Activated naive CD4-positive, alpha-beta T cell treated with anti-CD3 and anti-CD28 coated beads, Interleukin-2, amount 10 ng/mL, durations not matched to agents 7 days and 5 days (primary cell): ENCODE measurements around the gene ASIC2.
"Not testable (repeated sequence)": the region's sequence is repeated elsewhere in the genome, so short reads cannot be mapped to it uniquely, and the experiment has no call there.

Source experiments
- CTCF ChIA-PET: fragments of 350-600 bp; sonication (Branson Sonifier 250); formaldehyde crosslinking; loops from one replicate; lab custom pipeline; 2021; ENCODE audit warnings: antibody characterized with exemption; lab: Charles Lee
- DNase-seq: peaks from one replicate; pipeline ENCODE4 v3.0.0-alpha.2; 2020
- H3K27ac Mint-ChIP-seq: one replicate; pipeline ENCODE4 v1.8.0; 2021; ENCODE audit warnings: mild to moderate bottlenecking, moderate library complexity, mixed read lengths
- H3K27me3 Mint-ChIP-seq: one replicate; pipeline ENCODE4 v1.8.0; 2021; ENCODE audit warnings: mild to moderate bottlenecking, mixed read lengths
- H3K36me3 Mint-ChIP-seq: one replicate; pipeline ENCODE4 v1.8.0; 2021; ENCODE audit warnings: mixed read lengths
- H3K4me1 Mint-ChIP-seq: one replicate; pipeline ENCODE4 v1.8.0; 2021; ENCODE audit warnings: mixed read lengths
- H3K4me3 Mint-ChIP-seq: one replicate; pipeline ENCODE4 v1.8.0; 2021; ENCODE audit warnings: mild to moderate bottlenecking, moderate library complexity, mixed read lengths
- H3K9me3 Mint-ChIP-seq: one replicate; pipeline ENCODE4 v1.8.0; 2021; ENCODE audit warnings: mixed read lengths

Gene ASIC2

GRCh38 chr17:33013596-33014375 is 279.3 kb downstream of the ASIC2 start:
- H3K27me3 Mint-ChIP-seq: peaks cover 9% of the 10 kb centered on the region
- no peaks in the 10 kb centered on the region for H3K36me3 Mint-ChIP-seq
- H3K4me1 Mint-ChIP-seq: no peaks in the 10 kb centered on the region
- no peak overlapping the region for H3K27ac Mint-ChIP-seq
- no peak overlapping the region for H3K4me3 Mint-ChIP-seq
- no peaks in the 10 kb centered on the region for H3K9me3 Mint-ChIP-seq
- no peak for DNase-seq
- CTCF ChIA-PET: no interaction called here

GRCh38 chr17:33012522-33013033 is 280.5 kb downstream of the ASIC2 start:
- no peak for DNase-seq
- Mint-ChIP-seq H3K36me3 (no peaks in the 10 kb centered on the region), H3K27ac (no peak overlapping the region), H3K4me3 (no peak overlapping the region), H3K4me1 (no peaks in the 10 kb centered on the region), H3K9me3 (no peaks in the 10 kb centered on the region), H3K27me3 (peaks cover 6% of the 10 kb centered on the region)
- CTCF ChIA-PET: no interaction called here

GRCh38 chr17:33009636-33010035 is 283.5 kb downstream of the ASIC2 start:
- CTCF ChIA-PET: interaction anchor here (0.6 kb wide), 1 partner anchor 71 kb away, joined by 3 read pairs; no protein-coding TSS in a partner anchor
- Mint-ChIP-seq H3K4me1 (no peaks in the 10 kb centered on the region), H3K9me3 (no peaks in the 10 kb centered on the region), H3K36me3 (no peaks in the 10 kb centered on the region), H3K27me3 (peaks cover 14% of the 10 kb centered on the region), H3K4me3 (no peak overlapping the region), H3K27ac (no peak overlapping the region)
- DNase-seq: no peak

GRCh38 chr17:33007186-33007585 is 285.9 kb downstream of the ASIC2 start:
- Mint-ChIP-seq H3K4me3 (no peak overlapping the region), H3K4me1 (no peaks in the 10 kb centered on the region), H3K9me3 (no peaks in the 10 kb centered on the region), H3K27me3 (peaks cover 19% of the 10 kb centered on the region), H3K36me3 (no peaks in the 10 kb centered on the region), H3K27ac (no peak overlapping the region)
- DNase-seq: no peak
- CTCF ChIA-PET: no interaction called here

- H3K4me1 Mint-ChIP-seq: peaks cover 2% of the 10 kb centered on the region
- H3K27ac Mint-ChIP-seq: no peak overlapping the region
- H3K4me3 Mint-ChIP-seq: no peak overlapping the region
- peaks cover 38% of the 10 kb centered on the region for H3K27me3 Mint-ChIP-seq
- CTCF ChIA-PET: interaction anchor here (0.6 to 1.1 kb wide), 4 partner anchors 27 to 72 kb away, joined by 3 to 5 read pairs (median 4); no protein-coding TSS in a partner anchor
- no peaks in the 10 kb centered on the region for H3K9me3 Mint-ChIP-seq
- no peaks in the 10 kb centered on the region for H3K36me3 Mint-ChIP-seq
- DNase-seq: no peak
Measured at GRCh38 chr17:33002246-33002645, 290.8 kb downstream of the ASIC2 start.

- H3K4me3 Mint-ChIP-seq: no peak overlapping the region
Measured at GRCh38 chr17:32998887-32999228, 294.2 kb downstream of the ASIC2 start.

GRCh38 chr17:32998111-32998886 is 294.8 kb downstream of the ASIC2 start:
- Mint-ChIP-seq H3K27ac (no peak overlapping the region), H3K4me1 (peaks cover 2% of the 10 kb centered on the region)

More at GRCh38 chr17:32998887-32999228, 294.2 kb downstream of the ASIC2 start:
- peaks cover 26% of the 10 kb centered on the region for H3K27me3 Mint-ChIP-seq
- CTCF ChIA-PET: interaction anchor here (0.8 to 2.8 kb wide), 8 partner anchors 9 to 215 kb away, joined by 3 to 13 read pairs (median 6); no protein-coding TSS in a partner anchor
- no peaks in the 10 kb centered on the region for H3K36me3 Mint-ChIP-seq
- no peak overlapping the region for H3K27ac Mint-ChIP-seq
- H3K9me3 Mint-ChIP-seq: no peaks in the 10 kb centered on the region
- peaks cover 2% of the 10 kb centered on the region for H3K4me1 Mint-ChIP-seq
- DNase-seq: no peak

GRCh38 chr17:32995416-32996045 is 297.6 kb downstream of the ASIC2 start:
- no peak for DNase-seq
- Mint-ChIP-seq H3K9me3 (no peaks in the 10 kb centered on the region), H3K27ac (no peak overlapping the region), H3K27me3 (peaks cover 20% of the 10 kb centered on the region), H3K4me3 (no peak overlapping the region), H3K4me1 (peaks cover 2% of the 10 kb centered on the region), H3K36me3 (no peaks in the 10 kb centered on the region)
- CTCF ChIA-PET: interaction anchor here (1.2 to 1.9 kb wide), 2 partner anchors 10 to 54 kb away, joined by 4 to 10 read pairs; no protein-coding TSS in a partner anchor

More at GRCh38 chr17:32998111-32998886, 294.8 kb downstream of the ASIC2 start:
- Mint-ChIP-seq H3K27me3 (peaks cover 24% of the 10 kb centered on the region), H3K9me3 (no peaks in the 10 kb centered on the region), H3K36me3 (no peaks in the 10 kb centered on the region), H3K4me3 (no peak overlapping the region)
- CTCF ChIA-PET: interaction anchor here (0.7 to 2.8 kb wide), 17 partner anchors 9 to 287 kb away, joined by 3 to 13 read pairs (median 3); partner anchors contain the start of gene MYO1D
- DNase-seq: peak; percentile 80

GRCh38 chr17:32993977-32994376 is 299.1 kb downstream of the ASIC2 start:
- CTCF ChIA-PET: no interaction called here
- Mint-ChIP-seq H3K27ac (no peak overlapping the region), H3K27me3 (peaks cover 13% of the 10 kb centered on the region), H3K4me3 (no peak overlapping the region), H3K9me3 (no peaks in the 10 kb centered on the region), H3K4me1 (peaks cover 2% of the 10 kb centered on the region), H3K36me3 (no peaks in the 10 kb centered on the region)
- DNase-seq: no peak

- peaks cover 2% of the 10 kb centered on the region for H3K27me3 Mint-ChIP-seq
- H3K4me3 Mint-ChIP-seq: no peak overlapping the region
- H3K36me3 Mint-ChIP-seq: no peaks in the 10 kb centered on the region
- no peak for DNase-seq
- no peak overlapping the region for H3K27ac Mint-ChIP-seq
- H3K9me3 Mint-ChIP-seq: peaks cover 3% of the 10 kb centered on the region
- CTCF ChIA-PET: no interaction called here
- H3K4me1 Mint-ChIP-seq: no peaks in the 10 kb centered on the region
Measured at GRCh38 chr17:32992321-32993033, 300.6 kb downstream of the ASIC2 start.

GRCh38 chr17:32988481-32989101 is 304.5 kb downstream of the ASIC2 start:
- no peak overlapping the region for H3K4me3 Mint-ChIP-seq
- peaks cover 1% of the 10 kb centered on the region for H3K27me3 Mint-ChIP-seq

GRCh38 chr17:32987868-32988267 is 305.2 kb downstream of the ASIC2 start:
- H3K4me1 Mint-ChIP-seq, H3K36me3 Mint-ChIP-seq, H3K9me3 Mint-ChIP-seq, H3K27me3 Mint-ChIP-seq, DNase-seq, H3K4me3 Mint-ChIP-seq, CTCF ChIA-PET, H3K27ac Mint-ChIP-seq: not testable (repeated sequence)

More at GRCh38 chr17:32988481-32989101, 304.5 kb downstream of the ASIC2 start:
- CTCF ChIA-PET: interaction anchor here (2.1 kb wide), 1 partner anchor 10 kb away, joined by 9 read pairs; no protein-coding TSS in a partner anchor
- H3K36me3 Mint-ChIP-seq: no peaks in the 10 kb centered on the region
- no peaks in the 10 kb centered on the region for H3K4me1 Mint-ChIP-seq
- H3K9me3 Mint-ChIP-seq: peaks cover 7% of the 10 kb centered on the region
- H3K27ac Mint-ChIP-seq: no peak overlapping the region
- DNase-seq: no peak

- H3K4me1 Mint-ChIP-seq, H3K36me3 Mint-ChIP-seq, H3K27me3 Mint-ChIP-seq, H3K27ac Mint-ChIP-seq, H3K4me3 Mint-ChIP-seq, H3K9me3 Mint-ChIP-seq, DNase-seq, CTCF ChIA-PET: not testable (repeated sequence)
Measured at GRCh38 chr17:32987453-32987805, 305.7 kb downstream of the ASIC2 start.
